ENCODE measurements around the gene OIT3. TPM values are rescaled to one million over a fixed set of nuclear protein-coding genes. Genes with fewer than 3 reads are reported as not detected.

OIT3 gene
- total and polyA plus RNA-seq, 3 donors from 2014 or later = 0.68 to 1.4 (median 0.87) TPM

DNA sequence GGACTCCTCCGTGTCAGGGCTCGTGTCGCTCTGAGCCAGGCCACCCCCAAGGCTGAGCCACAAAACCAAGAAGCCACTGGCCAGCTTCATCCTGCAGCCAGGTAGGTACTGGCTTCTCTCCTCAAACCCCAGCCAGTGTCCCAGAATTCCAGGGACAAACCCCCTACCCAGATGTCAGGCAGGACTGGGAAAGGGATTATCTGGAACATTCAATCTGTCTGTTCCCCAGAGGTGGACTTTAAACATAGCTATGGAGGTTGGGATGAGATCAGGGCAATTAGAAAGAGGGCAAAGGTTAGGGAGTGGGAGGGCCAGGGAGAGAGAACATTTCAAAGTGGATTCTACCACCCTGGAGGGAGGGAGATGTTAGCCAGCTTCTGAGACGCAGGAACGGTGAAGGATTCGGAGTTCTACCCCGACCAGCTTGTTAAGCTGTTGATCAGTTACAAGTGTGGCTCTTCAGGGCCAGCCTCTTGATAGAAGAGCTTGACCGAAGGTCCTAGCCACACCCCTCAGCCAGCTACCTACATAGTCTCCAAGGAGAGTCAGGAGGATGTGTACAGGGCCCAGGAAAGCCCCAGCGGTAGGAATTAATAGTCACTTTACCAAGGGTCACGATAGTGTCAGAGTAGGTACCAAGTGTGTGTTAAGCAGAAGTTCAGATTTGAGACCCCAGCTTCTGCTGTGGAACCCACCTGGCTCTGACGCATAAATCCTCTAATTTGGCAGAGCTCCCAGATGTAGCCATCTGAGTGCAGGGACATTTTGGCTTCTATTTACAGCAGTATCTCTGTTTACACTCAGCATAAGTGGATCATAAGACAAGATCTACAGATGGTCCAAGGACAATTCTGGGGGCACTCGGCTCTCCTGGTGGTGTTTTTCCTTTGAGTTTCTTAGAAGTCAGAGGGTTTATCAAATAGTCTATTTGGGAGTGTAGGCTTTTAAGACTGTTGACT, 61.3 kb downstream of the OIT3 start, which contains the start of gene PLA2G12B:
Gene PLA2G12B, minus strand, starts transcription at position 211 of the 959 bp plus-strand sequence. Its CDS starts 121 bp downstream, at position 90.
- no peak for DNase-seq
- no peaks in the 10 kb centered on the region for H3K9me3 ChIP-seq
- H3K27me3 ChIP-seq = no peaks in the 10 kb centered on the region
- 74 to 79% methylated on average over 8 to 12 of the region's 12 CpGs for WGBS, 2 donors
- no peaks in the 10 kb centered on the region for H3K36me3 ChIP-seq (ENCODE audit: low read depth, missing control alignments)
- TF ChIP-seq POLR2A (IDR thresholded peaks at IDR 0.05) = no peak
- no peak for TF ChIP-seq CTCF (IDR thresholded peaks at IDR 0.05)
- no peak within 1 kb of the TSS for H3K4me3 ChIP-seq
- H3K4me1 ChIP-seq = no peaks in the 10 kb centered on the region
- no peak within 1 kb of the TSS for H3K27ac ChIP-seq
- intact Hi-C loops (cut with DNase I; ENCODE audit: low total_unique reads) = no loop called here

- no peaks in the 10 kb centered on the region for H3K27me3 ChIP-seq
- no peaks in the 10 kb centered on the region for H3K9me3 ChIP-seq
- no peak overlapping the region for H3K27ac ChIP-seq
- no peak for TF ChIP-seq POLR2A (IDR thresholded peaks at IDR 0.05)
- TF ChIP-seq CTCF (IDR thresholded peaks at IDR 0.05) = no peak
- intact Hi-C loops (cut with DNase I; ENCODE audit: low total_unique reads) = no loop called here
- no peak for DNase-seq
- H3K4me3 ChIP-seq = no peak overlapping the region
- H3K36me3 ChIP-seq (ENCODE audit: low read depth, missing control alignments) = no peaks in the 10 kb centered on the region
- H3K4me1 ChIP-seq = no peaks in the 10 kb centered on the region
Observed at GRCh38 chr10:72956001-72956400, 62.5 kb downstream of the OIT3 start.

GRCh38 chr10:72976886-72977285, 83.3 kb downstream of the OIT3 start:
- Histone ChIP-seq H3K4me1 (no peaks in the 10 kb centered on the region), H3K27me3 (no peaks in the 10 kb centered on the region), H3K4me3 (no peak overlapping the region), H3K36me3 (ENCODE audit: low read depth, missing control alignments) (no peaks in the 10 kb centered on the region), H3K9me3 (no peaks in the 10 kb centered on the region), H3K27ac (no peak overlapping the region)
- no peak for DNase-seq
- 80 to 86% methylated on average over 1 of the region's 1 CpG for WGBS, 2 donors
- TF ChIP-seq CTCF (IDR thresholded peaks at IDR 0.05) = no peak
- TF ChIP-seq POLR2A (IDR thresholded peaks at IDR 0.05) = no peak
- intact Hi-C loops (cut with DNase I; ENCODE audit: low total_unique reads) = no loop called here

GRCh38 chr10:72979709-72980108, 86.2 kb downstream of the OIT3 start:
- H3K4me3 ChIP-seq = no peak overlapping the region
- H3K9me3 ChIP-seq = no peaks in the 10 kb centered on the region
- DNase-seq = no peak
- TF ChIP-seq CTCF (IDR thresholded peaks at IDR 0.05) (no peak), POLR2A (IDR thresholded peaks at IDR 0.05) (no peak)
- H3K36me3 ChIP-seq (ENCODE audit: low read depth, missing control alignments) = no peaks in the 10 kb centered on the region
- no peak overlapping the region for H3K27ac ChIP-seq
- no peaks in the 10 kb centered on the region for H3K27me3 ChIP-seq
- no peaks in the 10 kb centered on the region for H3K4me1 ChIP-seq
- intact Hi-C loops (cut with DNase I; ENCODE audit: low total_unique reads) = no loop called here

All from testis (tissue), 3 donors.